CD14-positive monocyte (primary cell): ENCODE data around the gene ZNF341. TPM values are rescaled to one million over a fixed set of nuclear protein-coding genes. Genes with fewer than 3 reads are reported as not detected.
A peak's percentile ranks its signal among the peaks of the same experiment; 100 is the strongest.

Source experiments
- DNase-seq, 3 donors: peaks; one replicate each; pipeline ENCODE4 v3.0.0-alpha.2; 2011 to 2022
- H2AFZ ChIP-seq: 2 replicates; pipeline ENCODE4 v1.6.0; 2012; ENCODE audit warnings: mild to moderate bottlenecking, low read depth, low read length, inconsistent platforms; ENCODE audit not compliant: insufficient read depth, poor library complexity, severe bottlenecking
- H3K27ac ChIP-seq, 2 donors: 1 replicate in 1 of 2; 2 replicates in 1 of 2; pipeline ENCODE4 v1.5.1; 2012 to 2013; ENCODE audit warnings: low read length in 2 of 2, control low read depth in 1 of 2, inconsistent platforms in 1 of 2, low read depth in 1 of 2, mild to moderate bottlenecking in 1 of 2
- H3K27me3 ChIP-seq, 2 donors: one replicate each; pipeline versions ENCODE4 v1.6.0 to v1.6.1; 2011 to 2013; ENCODE audit warnings: low read length in 2 of 2; ENCODE audit not compliant: control insufficient read depth in 2 of 2, insufficient read depth in 2 of 2
- H3K36me3 ChIP-seq, 2 donors: replicated peaks in 1 of 2; 1 replicate in 1 of 2; 2 replicates in 1 of 2; pipeline versions ENCODE4 v1.5.1 to v1.6.1; 2012 to 2013; ENCODE audit warnings: low read length in 2 of 2, control low read depth in 1 of 2, inconsistent platforms in 1 of 2, mild to moderate bottlenecking in 1 of 2; ENCODE audit not compliant: insufficient read depth in 2 of 2, control insufficient read depth in 1 of 2
- H3K4me1 ChIP-seq, 2 donors: 1 replicate in 1 of 2; 2 replicates in 1 of 2; pipeline versions ENCODE4 v1.5.1 to v1.6.1; 2012 to 2013; ENCODE audit warnings: low read length in 2 of 2, control low read depth in 1 of 2, inconsistent platforms in 1 of 2, mild to moderate bottlenecking in 1 of 2, moderate library complexity in 1 of 2; ENCODE audit not compliant: insufficient read depth in 2 of 2, control insufficient read depth in 1 of 2
- H3K4me2 ChIP-seq: replicated peaks from 2 replicates; pipeline ENCODE3; 2012; ENCODE audit warnings: low read length, moderate library complexity, mild to moderate bottlenecking; ENCODE audit not compliant: poor library complexity, severe bottlenecking; ENCODE audit errors: extremely low read depth
- H3K4me3 ChIP-seq, 3 experiments: fragments of 200-600 bp in 1 of 3; sonication (generic) in 1 of 3; replicated peaks in 1 of 3; 1 replicate in 2 of 3; 2 replicates in 1 of 3; pipeline ENCODE4 v1.5.1; 2011 to 2013; ENCODE audit warnings: low read length in 3 of 3, mild to moderate bottlenecking in 3 of 3, control low read depth in 2 of 3, low read depth in 2 of 3, inconsistent platforms in 1 of 3, moderate library complexity in 1 of 3
- H3K79me2 ChIP-seq: 2 replicates; pipeline ENCODE4 v1.6.0; 2012; ENCODE audit warnings: mild to moderate bottlenecking, control low read depth, inconsistent platforms, low read length, moderate library complexity; ENCODE audit not compliant: insufficient read depth
- H3K9ac ChIP-seq: 2 replicates; pipeline ENCODE4 v1.6.0; 2017; ENCODE audit warnings: low read length, mild to moderate bottlenecking; ENCODE audit not compliant: insufficient read depth, poor library complexity, severe bottlenecking
- H3K9me3 ChIP-seq, 2 donors: replicated peaks in 1 of 2; 1 replicate in 1 of 2; 2 replicates in 1 of 2; pipeline versions ENCODE4 v1.5.1 to v1.6.1; 2012 to 2013; ENCODE audit warnings: low read length in 2 of 2, control low read depth in 1 of 2; ENCODE audit not compliant: control insufficient read depth in 1 of 2, insufficient read depth in 1 of 2
- H4K20me1 ChIP-seq: 2 replicates; pipeline ENCODE4 v1.6.0; 2012; ENCODE audit warnings: mild to moderate bottlenecking, low read length, control low read depth, moderate library complexity; ENCODE audit not compliant: insufficient read depth
- H3K27ac Mint-ChIP-seq, 7 donors: one replicate each; pipeline ENCODE4 v1.8.0; 2020; ENCODE audit warnings: mild to moderate bottlenecking in 7 of 7, mixed read lengths in 7 of 7, moderate library complexity in 6 of 7, inconsistent platforms in 2 of 7
- H3K27me3 Mint-ChIP-seq, 3 donors: one replicate each; pipeline ENCODE4 v1.8.0; 2021 to 2022; ENCODE audit warnings: low read depth in 3 of 3, mild to moderate bottlenecking in 3 of 3, mixed read lengths in 3 of 3, moderate library complexity in 3 of 3, inconsistent platforms in 1 of 3
- H3K36me3 Mint-ChIP-seq, 2 donors: one replicate each; pipeline ENCODE4 v1.8.0; 2020; ENCODE audit warnings: mixed read lengths in 2 of 2, inconsistent platforms in 1 of 2, mild to moderate bottlenecking in 1 of 2
- H3K4me1 Mint-ChIP-seq: one replicate; pipeline ENCODE4 v1.8.0; 2020; ENCODE audit warnings: mild to moderate bottlenecking, mixed read lengths
- H3K4me3 Mint-ChIP-seq, 2 donors: one replicate each; pipeline ENCODE4 v1.8.0; 2020; ENCODE audit warnings: mild to moderate bottlenecking in 2 of 2, mixed read lengths in 2 of 2, moderate library complexity in 1 of 2
- H3K9me3 Mint-ChIP-seq, 7 donors: one replicate each; pipeline ENCODE4 v1.8.0; 2020 to 2022; ENCODE audit warnings: mixed read lengths in 7 of 7, mild to moderate bottlenecking in 6 of 7, moderate library complexity in 6 of 7, inconsistent platforms in 2 of 7
- WGBS: methylation state at CpG from one replicate; pipeline ENCODE4 v1.1.5; 2013; ENCODE audit warnings: missing lambda C conversion rate; ENCODE audit not compliant: insufficient coverage; 5-methylcytosine and 5-hydroxymethylcytosine counted together
- intact Hi-C, 2 donors: fragments of 100-400 bp; cut with micrococcal nuclease; formaldehyde crosslinking; loops; one replicate each; pipeline versions ENCODE4 v1.15.0 to v1.15.1; 2023
- polyA plus RNA-seq, 3 donors: library from polyadenylated mRNA; depleted of rRNA in 1 of 3; unstranded in 2 of 3; stranded (reverse) in 1 of 3; fragments of 300-500 nt in 2 of 3; fragments of >200 nt in 1 of 3; fragmentation: Illumina TruSeq in 2 of 3; gene quantifications; 1 replicate in 2 of 3; 2 replicates in 1 of 3; pipeline ENCODE4 v1.2.3, GENCODE V29; 2012 to 2021
- TF ChIP-seq, protein P1 (sequence below): fragments of 200-600 bp; IDR thresholded peaks from one replicate; pipeline ENCODE4 v1.8.0; 2022; ENCODE audit warnings: antibody characterized with exemption, mild to moderate bottlenecking

Gene ZNF341
- polyA plus RNA-seq, 3 donors = 1.1 to 10.3 (median 2.3) TPM

DNA sequence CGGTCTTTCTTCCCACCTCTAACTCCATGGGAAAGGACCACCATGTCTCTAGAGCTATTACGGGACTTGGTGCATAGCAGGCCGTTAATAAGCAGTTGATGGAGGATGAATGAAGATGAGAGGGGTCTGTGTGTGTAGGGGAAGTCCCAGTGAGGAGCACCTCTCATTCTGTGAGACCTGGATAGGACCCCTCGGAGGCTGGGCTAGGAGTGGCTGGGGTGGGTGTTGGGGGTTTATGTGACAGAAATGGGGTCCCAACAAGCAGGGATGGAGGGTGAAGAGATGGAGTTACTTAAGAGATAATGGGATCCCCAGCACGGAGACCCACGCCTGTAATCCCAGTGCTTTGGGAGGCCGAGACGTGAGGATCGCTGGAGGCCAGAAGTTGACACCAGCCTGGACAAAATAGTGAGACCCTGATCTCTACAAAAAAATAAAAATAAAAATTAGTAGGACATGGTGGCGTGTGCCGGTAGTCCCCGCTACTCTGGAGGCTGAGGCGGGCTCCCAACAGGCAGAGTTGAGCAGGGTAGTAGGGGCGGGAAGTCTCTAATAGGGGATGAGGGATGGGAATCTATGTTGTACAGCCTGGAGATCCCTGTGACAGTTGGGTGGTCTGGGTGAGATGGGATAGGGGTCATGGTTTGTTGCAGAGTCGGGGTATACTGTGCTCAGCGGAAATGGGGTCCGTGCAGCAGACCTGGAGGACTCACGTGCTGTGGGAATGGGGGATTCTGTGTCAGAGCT, 677 bp upstream of the ZNF341 start:
- Mint-ChIP-seq H3K27ac (peak overlapping the region; percentile 88 to 96 (median 94)), H3K4me3 (peak overlapping the region; percentile 82 to 91), H3K27me3 (peaks cover 0 to 2% (median 2%) of the 10 kb centered on the region in 3 donors), H3K36me3 (peaks cover 1 to 2% of the 10 kb centered on the region in 2 donors), H3K9me3 (peaks cover 1 to 5% (median 2%) of the 10 kb centered on the region in 7 donors), H3K4me1 (peaks cover 34% of the 10 kb centered on the region)
- no peak for DNase-seq
- TF ChIP-seq, protein P1, sequence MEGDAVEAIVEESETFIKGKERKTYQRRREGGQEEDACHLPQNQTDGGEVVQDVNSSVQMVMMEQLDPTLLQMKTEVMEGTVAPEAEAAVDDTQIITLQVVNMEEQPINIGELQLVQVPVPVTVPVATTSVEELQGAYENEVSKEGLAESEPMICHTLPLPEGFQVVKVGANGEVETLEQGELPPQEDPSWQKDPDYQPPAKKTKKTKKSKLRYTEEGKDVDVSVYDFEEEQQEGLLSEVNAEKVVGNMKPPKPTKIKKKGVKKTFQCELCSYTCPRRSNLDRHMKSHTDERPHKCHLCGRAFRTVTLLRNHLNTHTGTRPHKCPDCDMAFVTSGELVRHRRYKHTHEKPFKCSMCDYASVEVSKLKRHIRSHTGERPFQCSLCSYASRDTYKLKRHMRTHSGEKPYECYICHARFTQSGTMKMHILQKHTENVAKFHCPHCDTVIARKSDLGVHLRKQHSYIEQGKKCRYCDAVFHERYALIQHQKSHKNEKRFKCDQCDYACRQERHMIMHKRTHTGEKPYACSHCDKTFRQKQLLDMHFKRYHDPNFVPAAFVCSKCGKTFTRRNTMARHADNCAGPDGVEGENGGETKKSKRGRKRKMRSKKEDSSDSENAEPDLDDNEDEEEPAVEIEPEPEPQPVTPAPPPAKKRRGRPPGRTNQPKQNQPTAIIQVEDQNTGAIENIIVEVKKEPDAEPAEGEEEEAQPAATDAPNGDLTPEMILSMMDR = no peak
- Histone ChIP-seq H3K36me3 (no peaks in the 10 kb centered on the region), H2AFZ (peak overlapping the region; percentile 95), H3K9me3 (peaks cover 2 to 3% of the 10 kb centered on the region in 2 donors), H3K4me1 (peaks cover 35 to 42% of the 10 kb centered on the region in 2 donors), H3K79me2 (peaks cover 13% of the 10 kb centered on the region), H4K20me1 (no peaks in the 10 kb centered on the region), H3K4me2 (peak overlapping the region; percentile 80), H3K4me3 (peak overlapping the region; percentile 42 to 77 (median 61)), H3K9ac (peak overlapping the region; percentile 71), H3K27ac (peak overlapping the region; percentile 77 to 81), H3K27me3 (no peaks in the 10 kb centered on the region)
- intact Hi-C loops = loop anchor here (5.0 to 10.0 kb wide), 4 partner anchors 46 to 261 kb away; partner anchors contain the start of genes ACTL10 (in 1 of the 2), CHMP4B (in 1 of the 2), E2F1 (in 1 of the 2) and RALY (in 1 of the 2)
- 69% methylated on average over 12 of the region's 18 CpGs for WGBS

DNA sequence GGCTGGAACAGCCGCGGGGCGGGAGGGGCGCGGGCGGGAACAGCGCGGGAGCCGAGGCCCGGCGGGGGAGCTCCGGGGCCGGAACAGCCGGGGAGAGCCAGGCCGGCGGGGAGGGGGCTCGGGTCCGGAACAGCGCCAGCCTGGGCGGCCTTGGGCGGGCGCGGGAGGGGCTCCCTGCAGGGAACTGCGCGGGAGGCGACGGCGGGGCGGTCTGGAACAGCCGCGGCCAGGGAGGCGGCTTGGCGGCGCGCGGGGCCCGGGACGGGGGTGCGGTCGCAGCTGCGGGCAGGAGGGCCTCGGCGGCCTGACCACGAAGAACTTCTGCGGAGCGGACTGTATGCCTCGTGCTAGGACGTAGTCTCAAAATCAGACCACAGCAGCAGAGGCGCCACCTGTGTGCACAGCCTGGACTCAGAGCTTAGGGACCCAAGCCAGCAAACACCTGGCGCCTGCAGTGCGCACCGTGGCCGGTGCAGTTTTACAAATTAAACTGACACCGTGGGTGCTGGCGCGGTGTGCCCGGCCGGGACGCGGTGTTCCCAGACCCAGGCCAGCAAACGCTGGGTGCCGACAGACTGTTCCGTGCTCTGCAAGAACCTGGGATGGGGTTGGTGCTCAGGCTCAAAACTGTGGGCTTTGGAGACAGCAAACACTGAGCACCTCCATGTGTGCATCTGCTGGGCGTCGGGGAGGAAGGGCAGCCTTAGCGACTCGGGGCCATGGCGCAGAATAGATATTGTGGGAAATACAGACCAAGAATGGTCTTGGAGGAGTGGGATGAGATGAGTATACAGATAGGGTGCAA, 572 bp downstream of the ZNF341 start:
- intact Hi-C loops = loop anchor here (5.0 to 10.0 kb wide), 4 partner anchors 48 to 260 kb away; partner anchors contain the start of genes ACTL10 (in 1 of the 2), CHMP4B (in 1 of the 2), E2F1 (in 1 of the 2) and RALY (in 1 of the 2)
- H3K36me3 ChIP-seq = peaks cover 0 to 4% of the 10 kb centered on the region in 2 donors
- H3K4me1 Mint-ChIP-seq = peaks cover 34% of the 10 kb centered on the region
- peak overlapping the region; percentile 67 for H3K9ac ChIP-seq
- peak overlapping the region; percentile 85 to 96 for H3K4me3 Mint-ChIP-seq
- 1% methylated on average over 68 of the region's 68 CpGs for WGBS
- H3K27ac ChIP-seq = peak overlapping the region; percentile 83 to 84
- peaks cover 0 to 2% (median 2%) of the 10 kb centered on the region in 3 donors for H3K27me3 Mint-ChIP-seq
- peaks cover 8 to 12% of the 10 kb centered on the region in 2 donors for H3K36me3 Mint-ChIP-seq
- peak overlapping the region; percentile 85 to 97 (median 95) for H3K27ac Mint-ChIP-seq
- peak in 2 of 3 donors; percentile 3 to 14 for DNase-seq
- peaks cover 35 to 42% of the 10 kb centered on the region in 2 donors for H3K4me1 ChIP-seq
- H2AFZ ChIP-seq = peak overlapping the region; percentile 90
- H4K20me1 ChIP-seq = no peaks in the 10 kb centered on the region
- no peaks in the 10 kb centered on the region for H3K27me3 ChIP-seq
- H3K4me3 ChIP-seq = peak overlapping the region; percentile 50 to 86 (median 86)
- peaks cover 10 to 17% (median 14%) of the 10 kb centered on the region in 7 donors for H3K9me3 Mint-ChIP-seq
- TF ChIP-seq, protein P1 = no peak
- peaks cover 13 to 14% of the 10 kb centered on the region in 2 donors for H3K9me3 ChIP-seq
- peaks cover 22% of the 10 kb centered on the region for H3K79me2 ChIP-seq
- peak overlapping the region; percentile 93 for H3K4me2 ChIP-seq
